HG03469 (cell line): ENCODE results near the gene PYGO1.

Experiments used
- ATAC-seq: cut with Tn5 transposase; IDR thresholded peaks from one replicate; pipeline ENCODE4 v1.9.1; 2021; ENCODE audit warnings: mild to moderate bottlenecking, moderate library complexity, moderate number of reproducible peaks; ENCODE audit not compliant: unreplicated experiment

PYGO1 gene

GRCh38 chr15:55573224-55573623 is 14.9 kb downstream of the PYGO1 start:
- ATAC-seq, result no peak

DNA sequence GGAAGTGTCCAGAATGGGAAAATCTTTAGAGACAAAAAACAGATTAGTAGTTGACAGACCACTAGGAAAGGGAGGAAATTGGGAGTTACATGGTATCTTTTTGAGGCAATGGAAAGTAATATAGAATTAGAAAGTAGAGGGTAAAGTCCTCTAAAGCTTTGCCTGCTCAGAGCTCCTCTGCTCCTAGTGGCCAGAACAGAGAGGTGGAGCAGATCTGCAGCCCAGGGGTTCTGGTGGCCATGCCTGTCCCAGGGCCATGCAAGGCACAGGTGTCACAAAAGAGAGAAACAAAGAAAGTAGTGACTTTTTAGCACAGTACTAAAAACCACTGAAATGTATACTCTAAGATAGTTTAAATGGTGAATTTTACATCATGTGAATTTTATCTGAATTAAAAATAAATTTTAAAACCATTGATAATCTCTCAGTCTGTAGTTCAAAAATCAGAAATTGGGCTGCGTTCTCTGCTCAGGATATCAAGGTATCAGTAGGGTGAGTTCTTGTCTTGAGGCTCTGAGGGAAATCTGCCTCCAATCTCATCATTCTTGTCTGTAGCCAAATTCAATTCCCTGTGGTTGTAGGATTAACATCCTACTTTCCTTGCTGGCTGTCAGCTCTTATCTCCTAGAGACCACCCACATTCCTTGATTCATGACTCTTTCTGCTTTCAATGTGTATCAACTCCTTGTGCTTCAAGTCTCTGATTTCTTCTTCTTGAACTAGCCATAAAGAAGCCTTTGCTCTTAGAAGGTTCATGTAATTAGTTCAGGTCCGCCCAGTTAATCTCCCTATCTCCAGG is 23.6 kb downstream of the PYGO1 start:
- ATAC-seq, result no peak

GRCh38 chr15:55562601-55563000 is 25.5 kb downstream of the PYGO1 start:
- no peak for ATAC-seq

DNA sequence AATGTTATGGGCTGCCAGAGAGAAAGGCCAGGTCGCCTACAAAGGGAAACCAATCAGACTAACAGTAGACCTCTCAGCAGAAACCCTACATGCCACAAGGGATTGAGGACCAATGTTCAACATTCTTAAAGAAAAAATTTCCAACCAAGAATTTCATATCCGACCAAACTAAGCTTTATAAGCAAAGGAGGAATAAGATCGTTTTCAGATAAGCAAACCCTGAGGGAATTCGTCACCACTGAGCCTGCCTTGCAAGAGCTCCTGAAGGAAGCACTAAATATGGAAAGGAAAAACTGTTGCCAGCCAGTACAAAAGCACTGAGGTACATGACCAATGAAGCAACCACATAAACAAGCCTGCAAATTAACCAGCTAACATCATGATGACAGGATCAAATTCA is 33.1 kb downstream of the PYGO1 start:
- ATAC-seq, result no peak

GRCh38 chr15:55552926-55553325 is 35.2 kb downstream of the PYGO1 start:
- ATAC-seq, result no peak

DNA sequence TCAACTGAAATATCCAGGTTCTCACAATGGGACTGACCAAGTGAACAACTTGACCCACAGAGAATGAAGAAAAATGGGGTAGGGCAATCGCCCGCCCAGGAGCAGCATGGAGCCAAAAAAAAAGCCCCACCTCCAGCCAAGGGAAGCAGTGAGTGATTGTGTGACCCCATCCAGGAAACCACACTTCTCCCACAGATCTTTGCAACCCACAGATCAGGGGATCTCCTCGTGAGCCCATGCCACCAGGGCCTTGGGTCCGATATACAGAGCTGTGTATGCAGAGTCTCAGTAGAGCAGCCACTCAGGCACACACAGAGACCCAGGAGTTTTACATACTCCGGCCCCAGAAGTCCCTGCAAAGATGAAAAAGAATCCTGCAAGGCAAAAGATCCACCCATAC is 35.7 kb downstream of the PYGO1 start:
- ATAC-seq, result no peak

DNA sequence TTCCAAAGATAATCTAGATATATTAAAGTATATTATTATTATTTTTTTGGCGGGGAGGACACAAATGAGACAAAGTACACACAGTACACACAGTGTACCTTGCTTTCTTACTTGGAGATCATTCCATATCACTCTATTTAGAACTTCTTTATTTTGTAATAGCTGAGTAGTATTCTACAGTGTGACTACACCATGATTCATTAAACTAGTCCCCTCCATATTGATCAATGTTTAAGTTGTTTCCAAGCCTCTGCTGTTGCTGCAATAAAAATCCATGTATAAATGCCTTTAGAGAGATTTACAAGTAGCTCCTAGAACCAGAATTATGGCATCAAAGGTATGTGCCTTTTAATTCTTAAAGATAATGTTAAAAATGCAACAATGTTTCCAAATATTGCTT is 38.8 kb downstream of the PYGO1 start:
- no peak for ATAC-seq

DNA sequence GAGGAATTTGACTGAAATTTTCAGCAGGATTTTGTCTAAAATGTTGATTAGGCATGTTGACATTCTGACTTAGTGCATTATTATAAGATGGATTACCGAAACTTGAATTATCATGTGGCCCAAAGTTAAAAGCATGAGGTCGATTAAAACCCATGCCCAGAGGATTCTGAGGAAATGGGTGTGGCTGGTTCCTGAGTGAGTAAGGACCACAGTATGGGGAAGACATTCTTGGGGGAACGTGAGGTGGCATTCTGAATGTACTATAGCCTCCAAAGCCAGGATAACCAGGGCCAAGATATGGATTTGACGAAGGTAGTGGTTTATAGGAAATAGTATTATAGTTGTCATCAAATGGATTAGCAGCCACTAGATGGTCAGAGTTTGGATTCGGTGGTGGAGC is 41.4 kb downstream of the PYGO1 start:
- no peak for ATAC-seq

- no peak for ATAC-seq
Measured at GRCh38 chr15:55535436-55535835, 52.7 kb downstream of the PYGO1 start.

- ATAC-seq, result no peak
Measured at GRCh38 chr15:55532944-55533343, 55.2 kb downstream of the PYGO1 start.

- no peak for ATAC-seq
Measured at GRCh38 chr15:55530861-55531313, 57.3 kb downstream of the PYGO1 start.

GRCh38 chr15:55528812-55529211 is 59.3 kb downstream of the PYGO1 start:
- ATAC-seq, result no peak

DNA sequence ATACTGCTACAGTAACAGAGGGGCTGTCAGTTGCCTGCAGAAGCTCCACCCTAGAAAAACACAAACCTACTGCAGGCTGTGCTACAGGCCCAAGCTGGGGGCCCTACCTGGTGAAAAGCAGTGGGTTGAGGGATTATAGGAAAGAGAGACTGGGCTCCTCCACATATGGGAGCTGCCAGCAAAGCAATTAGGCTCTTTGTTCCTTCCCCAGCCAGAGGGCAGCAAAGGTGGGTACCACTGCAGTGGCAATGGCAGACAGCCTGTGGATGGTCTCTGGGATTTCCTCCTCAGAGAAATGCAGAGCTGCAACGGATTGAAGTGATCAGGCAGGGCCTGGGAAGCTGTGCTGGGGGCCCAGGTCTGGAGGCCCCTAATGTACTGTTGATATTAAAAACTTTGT is 61.0 kb downstream of the PYGO1 start:
- no peak for ATAC-seq

- peak; percentile 81 for ATAC-seq
Measured at GRCh38 chr15:55526559-55527036, 61.5 kb downstream of the PYGO1 start.

GRCh38 chr15:55522742-55523450 is 65.2 kb downstream of the PYGO1 start:
- no peak for ATAC-seq

DNA sequence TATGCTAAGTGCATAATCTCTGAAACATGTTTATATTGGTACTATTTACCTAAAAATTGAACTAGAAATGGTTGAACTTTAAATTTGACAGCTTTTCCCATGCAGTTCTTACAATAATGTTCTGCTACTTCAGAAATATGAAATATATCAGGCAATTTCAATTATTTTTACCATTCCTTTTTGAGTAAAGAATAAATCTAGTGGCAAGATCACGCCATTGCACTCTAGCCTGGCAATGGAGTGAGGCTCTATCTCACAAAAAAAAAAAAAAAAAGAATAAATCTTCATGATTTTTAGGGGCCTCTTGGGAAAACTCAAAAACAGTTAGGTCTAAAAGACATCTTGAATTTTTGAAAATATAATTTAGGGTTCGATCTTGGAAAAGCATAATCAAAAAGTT is 69.5 kb downstream of the PYGO1 start:
- no peak for ATAC-seq

DNA sequence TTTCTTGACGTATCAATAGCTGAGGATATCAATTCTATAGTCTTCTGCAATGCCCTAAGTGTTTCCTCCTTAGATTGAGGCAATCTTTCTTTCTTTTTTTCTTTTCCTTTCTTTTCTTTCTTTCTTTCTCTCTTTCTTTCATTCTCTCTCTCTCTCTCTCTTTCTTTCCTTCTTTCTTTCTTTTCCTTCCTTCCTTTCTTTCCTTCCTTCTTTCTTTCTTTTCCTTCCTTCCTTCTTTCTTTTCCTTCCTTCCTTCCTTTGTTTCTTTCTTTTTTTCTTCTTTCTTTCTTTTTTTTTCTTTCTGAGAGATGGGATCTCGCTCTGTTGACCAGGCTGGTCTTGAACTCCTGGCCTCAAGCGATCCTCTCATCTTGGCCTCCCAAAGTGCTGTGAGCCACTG is 70.1 kb downstream of the PYGO1 start:
- ATAC-seq, result no peak

DNA sequence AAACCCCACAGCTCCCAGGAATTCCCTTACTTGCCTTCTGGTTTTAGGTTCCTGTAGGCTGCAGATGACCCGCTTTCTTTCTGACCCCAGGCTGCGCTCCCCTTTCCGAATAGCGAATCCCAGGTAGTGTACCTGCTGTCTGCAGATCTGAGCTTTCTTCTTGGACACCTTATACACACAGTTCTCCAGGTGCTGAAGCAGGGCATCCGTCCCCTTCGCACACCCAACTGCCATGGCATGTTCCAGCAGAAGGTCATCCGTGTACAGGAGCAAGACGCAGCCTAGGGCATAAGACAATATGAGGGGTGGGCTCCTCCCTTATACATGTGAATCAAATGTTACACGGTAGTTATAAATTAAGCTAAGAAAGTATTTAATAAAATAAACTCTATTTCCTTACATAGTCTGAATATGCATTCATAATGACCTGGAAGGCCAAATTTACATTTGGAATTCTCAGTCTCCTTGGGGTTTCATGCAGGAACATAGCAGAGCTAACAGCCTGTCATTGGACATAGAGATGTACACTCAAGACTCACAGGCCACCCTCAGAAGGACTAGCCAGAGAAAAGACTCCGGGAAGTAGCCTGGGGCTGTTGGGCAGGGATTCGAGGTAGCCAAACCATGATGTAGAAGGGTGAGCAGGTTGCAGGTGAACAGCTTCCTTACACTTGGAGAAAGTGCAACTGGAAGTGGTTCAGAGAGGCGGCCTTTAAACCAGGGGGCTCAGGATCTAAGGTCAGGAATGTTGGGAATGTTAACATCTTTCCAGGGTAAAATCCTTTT is 72.0 kb downstream of the PYGO1 start:
- no peak for ATAC-seq

GRCh38 chr15:55515491-55515890 is 72.7 kb downstream of the PYGO1 start:
- no peak for ATAC-seq

- no peak for ATAC-seq
Measured at GRCh38 chr15:55514414-55514850, 73.7 kb downstream of the PYGO1 start.
